A673 (cell line): Measurements from ENCODE around the gene MDH1B. TPM values are rescaled to one million over a fixed set of nuclear protein-coding genes. Genes with fewer than 3 reads are reported as not detected.

Experiments
- BruUV-seq: library from RNA; stranded (reverse); fragments of 400-500 nt; replicated peaks from 2 replicates; lab custom pipeline; 2021; lab: Mats Ljungman, UMichigan
- CTCF ChIA-PET: fragments of 300-600 bp; sonication (Branson Sonifier 250); formaldehyde crosslinking; loops from one replicate; lab custom pipeline; 2022; ENCODE audit warnings: antibody characterized with exemption; lab: Charles Lee
- POLR2A ChIA-PET: fragments of 300-600 bp; sonication (Branson Sonifier 250); formaldehyde crosslinking; loops from one replicate; lab custom pipeline; 2022; ENCODE audit warnings: antibody characterized with exemption; ENCODE audit not compliant: low non-redundant PET; lab: Charles Lee
- DNase-seq: peaks from one replicate; pipeline ENCODE4 v3.0.0-alpha.2; 2015; ENCODE audit warnings: low spot score
- H3K27ac ChIP-seq: fragments of 200-600 bp; sonication (generic); 2 replicates; pipeline ENCODE4 v1.5.1; 2016; ENCODE audit warnings: mixed run types, low read depth, mild to moderate bottlenecking, mixed read lengths, antibody characterized with exemption, low read length; ENCODE audit not compliant: poor library complexity, severe bottlenecking
- H3K27me3 ChIP-seq: fragments of 200-600 bp; sonication (generic); replicated peaks from 2 replicates; pipeline ENCODE4 v1.6.1; 2017; ENCODE audit warnings: mixed run types, low read depth, mild to moderate bottlenecking, mixed read lengths, antibody characterized with exemption, low read length; ENCODE audit not compliant: insufficient read depth, poor library complexity
- H3K36me3 ChIP-seq: fragments of 200-600 bp; sonication (generic); 2 replicates; pipeline ENCODE4 v1.6.1; 2016; ENCODE audit warnings: mixed run types, mild to moderate bottlenecking, mixed read lengths, antibody characterized with exemption, low read length; ENCODE audit not compliant: insufficient read depth, poor library complexity, severe bottlenecking
- H3K4me1 ChIP-seq: fragments of 200-600 bp; sonication (generic); 2 replicates; pipeline ENCODE4 v1.6.1; 2017; ENCODE audit warnings: mixed run types, mild to moderate bottlenecking, mixed read lengths, antibody characterized with exemption, low read length; ENCODE audit not compliant: insufficient read depth, poor library complexity, severe bottlenecking
- H3K4me3 ChIP-seq: fragments of 200-600 bp; sonication (generic); 2 replicates; pipeline ENCODE4 v1.5.1; 2016; ENCODE audit warnings: low read depth, mixed run types, mild to moderate bottlenecking, mixed read lengths, low read length; ENCODE audit not compliant: poor library complexity, severe bottlenecking
- H3K9me3 ChIP-seq: fragments of 200-600 bp; sonication (generic); 2 replicates; pipeline ENCODE4 v1.6.1; 2016; ENCODE audit warnings: mixed run types, low read depth, mild to moderate bottlenecking, mixed read lengths, antibody characterized with exemption, low read length; ENCODE audit not compliant: poor library complexity, severe bottlenecking
- CTCF ChIP-seq: fragments of 300-800, 200-600 bp; sonication (generic); conservative IDR thresholded peaks from 2 replicates; pipeline ENCODE4 v1.5.1; 2017; ENCODE audit warnings: low read depth, mild to moderate bottlenecking, antibody characterized with exemption, low read length, moderate library complexity, mixed read lengths
- EZH2 ChIP-seq: fragments of 200-600 bp; sonication (generic); IDR thresholded peaks from 2 replicates; pipeline ENCODE4 v1.6.1; 2017; ENCODE audit warnings: borderline replicate concordance, low read depth, mild to moderate bottlenecking, mixed read lengths, antibody characterized with exemption, low read length; ENCODE audit not compliant: poor library complexity, severe bottlenecking
- intact Hi-C: fragments of 100-400 bp; cut with micrococcal nuclease; formaldehyde crosslinking; loops from one replicate; pipeline ENCODE4 v1.10.0; 2022; ENCODE audit not compliant: unreplicated experiment
- total RNA-seq: library from RNA; stranded (reverse); gene quantifications from 2 replicates; pipeline ENCODE4 v1.2.3, GENCODE V29; 2021

The MDH1B gene
- total RNA-seq, 1 experiment from 2014 or later = 0.86 TPM

GRCh38 chr2:206707164-206707701 lies 57.9 kb downstream of the MDH1B start:
- Histone ChIP-seq H3K36me3 (no peaks in the 10 kb centered on the region), H3K9me3 (no peaks in the 10 kb centered on the region), H3K27ac (no peak overlapping the region), H3K4me1 (no peaks in the 10 kb centered on the region), H3K4me3 (no peak overlapping the region), H3K27me3 (peaks cover 58% of the 10 kb centered on the region)
- POLR2A ChIA-PET = no interaction called here
- BruUV-seq = no TSS peak
- CTCF ChIA-PET = no interaction called here
- no peak for TF ChIP-seq EZH2
- no peak for TF ChIP-seq CTCF
- intact Hi-C loops = no loop called here
- DNase-seq = no peak

- no peak for DNase-seq
- TF ChIP-seq CTCF (no peak), EZH2 (no peak)
- Histone ChIP-seq H3K27ac (no peak overlapping the region), H3K27me3 (peaks cover 64% of the 10 kb centered on the region), H3K36me3 (no peaks in the 10 kb centered on the region), H3K4me1 (no peaks in the 10 kb centered on the region), H3K4me3 (no peak overlapping the region), H3K9me3 (no peaks in the 10 kb centered on the region)
- no TSS peak for BruUV-seq
- ChIA-PET POLR2A (no interaction called here), CTCF (no interaction called here)
- intact Hi-C loops = no loop called here
These were observed 63.0 kb downstream of the MDH1B start for GRCh38 chr2:206701952-206702605.

GRCh38 chr2:206700156-206700555 lies 65.0 kb downstream of the MDH1B start:
- H3K4me1 ChIP-seq = no peaks in the 10 kb centered on the region
- ChIA-PET CTCF (no interaction called here), POLR2A (no interaction called here)
- H3K9me3 ChIP-seq = no peaks in the 10 kb centered on the region
- TF ChIP-seq CTCF (no peak), EZH2 (no peak)
- H3K27me3 ChIP-seq = peaks cover 46% of the 10 kb centered on the region
- no peak for DNase-seq
- no peak overlapping the region for H3K27ac ChIP-seq
- no TSS peak for BruUV-seq
- H3K4me3 ChIP-seq = no peak overlapping the region
- intact Hi-C loops = no loop called here
- no peaks in the 10 kb centered on the region for H3K36me3 ChIP-seq
